Trophoblast cell (in vitro differentiated cells and primary cell): Measurements from ENCODE around the gene ZCRB1.

ENCODE experiments used
- DNase-seq, 2 donors: peaks; one replicate each; pipeline ENCODE4 v3.0.0-alpha.2; 2016
- H2AFZ ChIP-seq: 2 replicates; pipeline ENCODE4 v1.6.1; 2013; ENCODE audit warnings: low read length, moderate library complexity, mild to moderate bottlenecking; ENCODE audit not compliant: insufficient read depth, poor library complexity
- H2AK5ac ChIP-seq: 2 replicates; pipeline ENCODE4 v1.6.1; 2013; ENCODE audit warnings: mild to moderate bottlenecking, low read length
- H2BK120ac ChIP-seq: 2 replicates; pipeline ENCODE4 v1.6.1; 2013; ENCODE audit warnings: low read length, mild to moderate bottlenecking, moderate library complexity; ENCODE audit not compliant: insufficient read depth, poor library complexity
- H2BK12ac ChIP-seq: 2 replicates; pipeline ENCODE4 v1.6.1; 2013; ENCODE audit warnings: mild to moderate bottlenecking, low read length, moderate library complexity
- H2BK5ac ChIP-seq: 2 replicates; pipeline ENCODE4 v1.6.1; 2013; ENCODE audit warnings: low read length, low read depth, moderate library complexity, mild to moderate bottlenecking; ENCODE audit not compliant: poor library complexity
- H3K14ac ChIP-seq: 2 replicates; pipeline ENCODE4 v1.6.1; 2013; ENCODE audit warnings: mild to moderate bottlenecking, low read length
- H3K18ac ChIP-seq: 2 replicates; pipeline ENCODE4 v1.6.1; 2013; ENCODE audit warnings: mild to moderate bottlenecking, low read length
- H3K23ac ChIP-seq: 2 replicates; pipeline ENCODE4 v1.6.1; 2013; ENCODE audit warnings: low read length
- H3K27ac ChIP-seq: 2 replicates; pipeline ENCODE4 v1.5.1; 2013; ENCODE audit warnings: low read depth, mild to moderate bottlenecking, inconsistent platforms, low read length, moderate library complexity
- H3K27me3 ChIP-seq: 2 replicates; pipeline ENCODE4 v1.6.1; 2013; ENCODE audit warnings: inconsistent platforms, mild to moderate bottlenecking, low read length, moderate library complexity; ENCODE audit not compliant: insufficient read depth
- H3K36me3 ChIP-seq, 2 experiments: 1 replicate in 1 of 2; 2 replicates in 1 of 2; pipeline ENCODE4 v1.6.1; 2013; ENCODE audit warnings: low read length in 2 of 2, mild to moderate bottlenecking in 2 of 2, moderate library complexity in 1 of 2; ENCODE audit not compliant: insufficient read depth in 2 of 2, control insufficient read depth in 1 of 2
- H3K4ac ChIP-seq: 2 replicates; pipeline ENCODE4 v1.6.1; 2013; ENCODE audit warnings: low read depth, mild to moderate bottlenecking, low read length, moderate library complexity
- H3K4me1 ChIP-seq, 2 experiments: 1 replicate in 1 of 2; 2 replicates in 1 of 2; pipeline ENCODE4 v1.6.1; 2013; ENCODE audit warnings: low read length in 2 of 2, mild to moderate bottlenecking in 2 of 2, moderate library complexity in 1 of 2; ENCODE audit not compliant: insufficient read depth in 2 of 2, control insufficient read depth in 1 of 2
- H3K4me2 ChIP-seq: 2 replicates; pipeline ENCODE4 v1.6.1; 2013; ENCODE audit warnings: inconsistent platforms, mild to moderate bottlenecking, low read length, moderate library complexity
- H3K4me3 ChIP-seq: 2 replicates; pipeline ENCODE4 v1.5.1; 2013; ENCODE audit warnings: mild to moderate bottlenecking, low read depth, low read length, inconsistent platforms
- H3K79me1 ChIP-seq: one replicate; pipeline ENCODE4 v1.6.1; 2013; ENCODE audit warnings: low read length
- H3K79me2 ChIP-seq: 2 replicates; pipeline ENCODE4 v1.6.1; 2013; ENCODE audit warnings: low read length, mild to moderate bottlenecking; ENCODE audit not compliant: control insufficient read depth, insufficient read depth, poor library complexity
- H3K9ac ChIP-seq: 2 replicates; pipeline ENCODE4 v1.6.1; 2013; ENCODE audit warnings: mild to moderate bottlenecking, low read length
- H3K9me3 ChIP-seq: 2 replicates; pipeline ENCODE4 v1.6.1; 2013; ENCODE audit warnings: low read depth, mild to moderate bottlenecking, control low read depth, inconsistent platforms, low read length; ENCODE audit not compliant: insufficient read depth
- H4K12ac ChIP-seq: 2 replicates; pipeline ENCODE4 v1.6.1; 2013; ENCODE audit warnings: low read depth, mild to moderate bottlenecking, low read length, moderate library complexity
- H4K8ac ChIP-seq: 2 replicates; pipeline ENCODE4 v1.6.1; 2013; ENCODE audit warnings: low read depth, mild to moderate bottlenecking, low read length, moderate library complexity
- H4K91ac ChIP-seq: one replicate; pipeline ENCODE4 v1.6.1; 2013; ENCODE audit warnings: low read depth, mild to moderate bottlenecking, low read length, moderate library complexity
- WGBS: extraction: QIAGEN DNeasy Blood & Tissue Kit; methylation state at CpG from one replicate; pipeline ENCODE4 v1.1.7; 2013; ENCODE audit warnings: missing lambda C conversion rate; ENCODE audit not compliant: insufficient read length, insufficient coverage; ENCODE audit errors: extremely low coverage; 5-methylcytosine and 5-hydroxymethylcytosine counted together

Gene ZCRB1

GRCh38 chr12:42365486-42365885 lies 39.6 kb upstream of the ZCRB1 start:
- H2BK12ac ChIP-seq = no peak overlapping the region
- H2AK5ac ChIP-seq = no peak overlapping the region
- no peaks in the 10 kb centered on the region for H3K9me3 ChIP-seq
- H3K4me2 ChIP-seq = no peak overlapping the region
- no peak overlapping the region for H3K4me3 ChIP-seq
- no peak overlapping the region for H2BK120ac ChIP-seq
- WGBS = no CpG with 5 or more reads among the region's 5 CpGs
- H2BK5ac ChIP-seq = no peak overlapping the region
- H3K4ac ChIP-seq = no peak overlapping the region
- H2AFZ ChIP-seq = no peak overlapping the region
- no peaks in the 10 kb centered on the region for H3K4me1 ChIP-seq
- no peak overlapping the region for H3K27ac ChIP-seq
- H4K8ac ChIP-seq = no peak overlapping the region
- H3K14ac ChIP-seq = no peak overlapping the region
- H3K23ac ChIP-seq = no peak overlapping the region
- H4K91ac ChIP-seq = no peak overlapping the region
- no peaks in the 10 kb centered on the region for H3K79me2 ChIP-seq
- no peak for DNase-seq
- no peak overlapping the region for H4K12ac ChIP-seq
- no peak overlapping the region for H3K18ac ChIP-seq
- H3K79me1 ChIP-seq = no peaks in the 10 kb centered on the region
- no peaks in the 10 kb centered on the region for H3K36me3 ChIP-seq
- no peak overlapping the region for H3K9ac ChIP-seq
- H3K27me3 ChIP-seq = no peaks in the 10 kb centered on the region

GRCh38 chr12:42364692-42365091 lies 38.8 kb upstream of the ZCRB1 start:
- Histone ChIP-seq H3K27ac (no peak overlapping the region), H3K9ac (no peak overlapping the region), H2AK5ac (no peak overlapping the region), H3K23ac (no peak overlapping the region), H2BK5ac (no peak overlapping the region), H3K79me1 (no peaks in the 10 kb centered on the region), H3K79me2 (no peaks in the 10 kb centered on the region), H3K14ac (no peak overlapping the region), H2BK12ac (no peak overlapping the region), H3K27me3 (no peaks in the 10 kb centered on the region), H2BK120ac (no peak overlapping the region), H3K36me3 (no peaks in the 10 kb centered on the region), H3K4me3 (no peak overlapping the region), H3K9me3 (no peaks in the 10 kb centered on the region), H3K18ac (no peak overlapping the region), H4K8ac (no peak overlapping the region), H3K4me2 (no peak overlapping the region), H3K4ac (no peak overlapping the region), H4K12ac (no peak overlapping the region), H3K4me1 (no peaks in the 10 kb centered on the region), H4K91ac (no peak overlapping the region), H2AFZ (no peak overlapping the region)
- no CpG with 5 or more reads among the region's 9 CpGs for WGBS
- DNase-seq = peak; percentile 15 to 22

DNA sequence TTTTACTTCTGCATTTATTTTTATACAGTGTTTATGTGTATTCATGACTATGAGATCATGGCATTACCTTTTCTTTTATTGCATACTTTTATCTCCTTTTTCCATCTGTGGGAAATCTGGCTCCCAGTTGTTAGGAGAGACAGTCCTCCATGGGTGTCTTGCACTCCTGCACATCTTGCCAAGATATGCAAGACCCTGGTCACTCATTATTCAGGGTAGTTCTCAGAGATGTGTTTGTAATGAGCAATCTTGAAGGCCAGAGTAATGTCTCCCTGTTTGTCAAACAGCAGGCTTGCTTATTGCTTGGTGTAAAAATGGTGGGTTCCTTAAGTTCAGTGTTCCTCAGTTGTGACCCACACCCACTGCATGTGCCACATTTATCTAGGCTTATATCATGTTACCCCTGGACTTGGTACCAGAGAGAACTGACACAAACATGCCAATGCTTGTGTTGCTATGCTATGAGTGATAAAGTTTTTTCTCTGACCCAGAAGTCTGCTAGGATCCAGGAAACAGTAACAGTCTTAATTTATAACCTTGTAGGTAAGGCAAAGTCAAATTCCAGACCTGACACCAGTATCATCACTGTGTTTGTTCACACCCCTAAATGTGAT lies 36.9 kb upstream of the ZCRB1 start:
- Histone ChIP-seq H3K27me3 (no peaks in the 10 kb centered on the region), H2AFZ (no peak overlapping the region), H4K12ac (no peak overlapping the region), H4K8ac (no peak overlapping the region), H3K9ac (no peak overlapping the region), H3K18ac (no peak overlapping the region), H3K4ac (peak overlapping the region; percentile 21), H3K79me2 (no peaks in the 10 kb centered on the region), H3K23ac (no peak overlapping the region), H3K36me3 (no peaks in the 10 kb centered on the region), H2BK120ac (no peak overlapping the region), H2AK5ac (no peak overlapping the region), H3K9me3 (no peaks in the 10 kb centered on the region), H3K27ac (no peak overlapping the region), H3K4me2 (no peak overlapping the region), H3K79me1 (no peaks in the 10 kb centered on the region), H2BK12ac (no peak overlapping the region), H4K91ac (no peak overlapping the region), H2BK5ac (no peak overlapping the region), H3K14ac (no peak overlapping the region), H3K4me1 (no peaks in the 10 kb centered on the region), H3K4me3 (no peak overlapping the region)
- DNase-seq = no peak

DNA sequence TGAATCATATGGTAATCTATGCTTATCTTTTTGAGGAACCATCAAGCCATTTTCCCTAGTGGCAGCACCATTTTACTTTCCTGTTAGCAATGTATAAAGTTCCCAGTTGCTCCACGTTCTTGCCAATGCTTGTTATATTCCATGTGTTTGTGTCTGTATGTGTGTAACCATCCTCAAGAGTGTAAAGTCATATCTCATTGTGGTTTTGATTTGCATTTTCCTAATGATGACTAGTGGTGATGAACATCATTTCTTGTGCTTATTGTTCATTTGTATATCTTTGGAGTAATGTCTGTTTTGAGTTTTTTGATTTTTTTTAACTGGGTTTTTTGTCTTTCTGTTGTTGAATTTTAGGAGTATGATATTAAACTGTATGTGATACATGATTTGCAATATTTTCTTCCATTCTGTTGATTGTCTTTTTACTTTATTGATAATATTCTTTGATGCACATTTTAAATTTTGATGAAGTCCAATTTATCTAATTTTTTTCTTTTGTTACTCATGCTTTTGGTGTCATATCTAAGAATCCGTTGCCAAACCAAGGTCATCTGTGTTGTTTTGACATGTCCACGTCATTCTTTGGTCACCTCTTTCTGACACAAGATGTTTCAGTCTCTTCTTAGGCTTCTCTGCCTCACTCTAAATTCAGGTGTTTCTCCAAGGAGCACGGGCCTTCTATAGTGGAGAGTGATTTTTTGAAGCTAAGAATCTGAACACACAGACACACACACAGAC lies 36.2 kb upstream of the ZCRB1 start:
- H3K27ac ChIP-seq = no peak overlapping the region
- H3K4me2 ChIP-seq = no peak overlapping the region
- DNase-seq = no peak
- H2BK120ac ChIP-seq = no peak overlapping the region
- no peaks in the 10 kb centered on the region for H3K27me3 ChIP-seq
- no peak overlapping the region for H2BK5ac ChIP-seq
- H3K36me3 ChIP-seq = no peaks in the 10 kb centered on the region
- H2AK5ac ChIP-seq = no peak overlapping the region
- H3K9me3 ChIP-seq = no peaks in the 10 kb centered on the region
- H4K8ac ChIP-seq = no peak overlapping the region
- no peaks in the 10 kb centered on the region for H3K4me1 ChIP-seq
- no peak overlapping the region for H4K12ac ChIP-seq
- H3K23ac ChIP-seq = no peak overlapping the region
- no peak overlapping the region for H3K18ac ChIP-seq
- H3K9ac ChIP-seq = no peak overlapping the region
- no peak overlapping the region for H3K14ac ChIP-seq
- H3K4ac ChIP-seq = no peak overlapping the region
- no peak overlapping the region for H4K91ac ChIP-seq
- WGBS = no CpG with 5 or more reads among the region's 4 CpGs
- H2BK12ac ChIP-seq = no peak overlapping the region
- no peak overlapping the region for H3K4me3 ChIP-seq
- H3K79me2 ChIP-seq = no peaks in the 10 kb centered on the region
- no peaks in the 10 kb centered on the region for H3K79me1 ChIP-seq
- no peak overlapping the region for H2AFZ ChIP-seq
